ENCODE results near the gene PRKAR1A.
"Not testable (repeated sequence)": the region's sequence is repeated elsewhere in the genome, so short reads cannot be mapped to it uniquely, and the experiment has no call there.

PRKAR1A gene

DNA sequence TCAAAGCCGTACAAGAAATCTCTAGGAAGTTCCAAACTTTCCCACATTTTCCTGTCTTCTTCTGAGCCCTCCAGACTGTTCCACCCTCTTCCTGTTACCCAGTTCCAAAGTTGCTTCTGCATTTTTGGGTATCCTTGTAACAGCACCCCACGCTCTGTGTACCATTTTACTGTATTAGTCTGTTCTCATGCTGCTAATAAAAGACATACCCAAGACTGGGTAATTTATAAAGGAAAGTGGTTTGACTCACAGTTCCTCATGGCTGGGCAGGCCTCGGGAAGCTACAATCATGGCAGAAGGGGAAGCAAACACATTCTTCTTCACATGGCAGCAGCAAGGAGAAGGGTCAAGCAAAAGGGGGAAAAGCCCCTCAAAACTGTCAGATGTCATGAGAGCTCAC, 6.8 kb downstream of the PRKAR1A start:
- H3K4me3 ChIP-seq (ENCODE audit: insufficient read depth, low read depth, low read length); H3K4me1 ChIP-seq (ENCODE audit: control insufficient read depth, insufficient read depth, low read length); H3K9me3 ChIP-seq (ENCODE audit: control insufficient read depth, low read length); H3K27me3 ChIP-seq (ENCODE audit: control insufficient read depth, insufficient read depth, low read length, poor library complexity, severe bottlenecking); H3K27ac ChIP-seq (ENCODE audit: insufficient read depth, low read depth, low read length, poor library complexity, severe bottlenecking): not testable (repeated sequence)
- 91 to 95% methylated on average over 3 of the region's 3 CpGs for WGBS, 2 experiments
- H3K36me3 ChIP-seq (ENCODE audit: control insufficient read depth, insufficient read depth, low read length), result peaks cover 41% of the 10 kb centered on the region

DNA sequence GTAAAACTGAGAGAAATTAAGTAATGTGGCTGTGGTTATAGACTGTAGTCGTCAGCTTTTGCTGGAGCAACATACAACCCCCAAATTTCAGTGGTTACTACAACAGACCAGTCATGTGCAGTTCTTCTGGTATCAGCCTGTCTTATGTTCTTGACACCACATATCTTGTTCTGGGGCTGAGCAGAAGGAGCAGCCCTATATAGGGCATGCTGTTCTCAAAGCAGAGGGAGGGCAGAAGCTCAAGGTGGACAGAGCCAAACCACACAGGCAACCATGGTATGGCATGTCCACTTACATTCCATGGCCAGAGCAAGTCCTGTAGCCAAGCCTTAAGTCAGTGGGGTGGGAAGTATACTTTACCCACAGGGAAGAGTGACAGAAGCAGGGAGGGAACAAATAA, 7.7 kb downstream of the PRKAR1A start:
- no peaks in the 10 kb centered on the region for H3K9me3 ChIP-seq (ENCODE audit: control insufficient read depth, low read length)
- peaks cover 39% of the 10 kb centered on the region for H3K36me3 ChIP-seq (ENCODE audit: control insufficient read depth, insufficient read depth, low read length)

DNA sequence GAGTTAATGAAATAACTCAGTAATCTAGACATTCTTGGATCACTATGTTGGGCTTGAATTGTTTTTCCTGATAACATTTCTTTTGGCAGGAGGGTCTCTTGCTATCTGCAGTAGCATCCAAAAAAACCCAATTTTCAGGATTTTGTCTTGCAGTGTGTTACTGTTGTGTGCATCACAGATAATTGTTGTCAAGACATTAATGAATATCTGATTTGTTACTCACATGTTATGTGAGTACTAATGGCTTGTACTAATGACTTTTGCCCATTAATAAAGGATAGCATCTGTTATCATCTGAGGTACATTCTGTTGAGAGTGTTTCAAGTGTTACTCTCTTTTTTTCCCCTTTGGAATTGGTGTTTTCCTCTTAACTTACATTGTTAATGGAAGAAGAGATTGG, 10.0 kb downstream of the PRKAR1A start:
- H3K27me3 ChIP-seq (ENCODE audit: control insufficient read depth, insufficient read depth, low read length, poor library complexity, severe bottlenecking), result no peaks in the 10 kb centered on the region
- no peaks in the 10 kb centered on the region for H3K4me1 ChIP-seq (ENCODE audit: control insufficient read depth, insufficient read depth, low read length)
- no peaks in the 10 kb centered on the region for H3K9me3 ChIP-seq (ENCODE audit: control insufficient read depth, low read length)
- peaks cover 26% of the 10 kb centered on the region for H3K36me3 ChIP-seq (ENCODE audit: control insufficient read depth, insufficient read depth, low read length)
- no peak overlapping the region for H3K4me3 ChIP-seq (ENCODE audit: insufficient read depth, low read depth, low read length)
- no peak overlapping the region for H3K27ac ChIP-seq (ENCODE audit: insufficient read depth, low read depth, low read length, poor library complexity, severe bottlenecking)

More for the DNA sequence above, 7.7 kb downstream of the PRKAR1A start:
- Histone ChIP-seq H3K27ac (ENCODE audit: insufficient read depth, low read depth, low read length, poor library complexity, severe bottlenecking) (no peak overlapping the region), H3K4me1 (ENCODE audit: control insufficient read depth, insufficient read depth, low read length) (no peaks in the 10 kb centered on the region), H3K4me3 (ENCODE audit: insufficient read depth, low read depth, low read length) (no peak overlapping the region), H3K27me3 (ENCODE audit: control insufficient read depth, insufficient read depth, low read length, poor library complexity, severe bottlenecking) (no peaks in the 10 kb centered on the region)
- WGBS, 2 experiments, result 100% methylated on average over 1 of the region's 1 CpG

DNA sequence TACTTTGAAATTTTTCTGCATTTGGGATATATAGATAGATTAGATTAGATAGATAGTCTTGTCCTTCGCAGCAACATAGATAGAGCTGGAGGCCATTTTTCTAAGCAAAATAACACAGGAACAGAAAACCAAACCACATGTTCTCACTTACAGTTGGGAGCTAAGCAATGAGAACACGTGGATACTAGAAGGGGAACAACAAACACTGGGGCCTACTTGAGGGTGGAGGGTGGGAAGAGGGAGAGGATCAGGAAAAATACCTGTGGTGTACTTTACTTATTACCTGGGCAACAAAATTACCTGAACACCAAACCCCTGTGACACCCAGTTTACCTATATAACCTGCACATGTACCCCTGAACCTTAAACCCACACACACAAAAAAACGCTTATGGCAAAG, 14.3 kb downstream of the PRKAR1A start:
- H3K27me3 ChIP-seq (ENCODE audit: control insufficient read depth, insufficient read depth, low read length, poor library complexity, severe bottlenecking), result no peaks in the 10 kb centered on the region
- H3K9me3 ChIP-seq (ENCODE audit: control insufficient read depth, low read length), result no peaks in the 10 kb centered on the region
- no peaks in the 10 kb centered on the region for H3K4me1 ChIP-seq (ENCODE audit: control insufficient read depth, insufficient read depth, low read length)
- no peak overlapping the region for H3K4me3 ChIP-seq (ENCODE audit: insufficient read depth, low read depth, low read length)
- peaks cover 44% of the 10 kb centered on the region for H3K36me3 ChIP-seq (ENCODE audit: control insufficient read depth, insufficient read depth, low read length)
- H3K27ac ChIP-seq (ENCODE audit: insufficient read depth, low read depth, low read length, poor library complexity, severe bottlenecking), result no peak overlapping the region
- 85 to 100% methylated on average over 1 to 3 of the region's 3 CpGs for WGBS, 2 experiments

DNA sequence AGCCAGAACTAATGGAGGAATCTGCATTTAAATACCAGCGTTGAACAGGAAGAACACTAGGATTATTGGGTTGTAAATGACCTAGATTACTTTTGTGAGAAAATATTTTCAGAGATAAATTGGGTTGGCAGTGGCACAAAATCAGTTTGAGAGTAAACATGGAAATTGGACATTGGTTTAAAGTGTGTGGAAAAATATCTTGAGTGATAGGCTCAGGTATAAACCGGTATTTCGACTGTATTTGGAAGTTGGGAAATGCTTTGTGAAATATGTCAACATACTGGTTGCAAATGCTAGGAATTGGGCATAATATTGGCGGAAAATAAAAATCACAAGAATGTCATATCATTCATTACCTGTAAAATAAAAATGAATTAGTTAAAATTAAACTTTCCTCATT, 15.1 kb downstream of the PRKAR1A start:
- Histone ChIP-seq H3K4me3 (ENCODE audit: insufficient read depth, low read depth, low read length) (no peak overlapping the region), H3K27ac (ENCODE audit: insufficient read depth, low read depth, low read length, poor library complexity, severe bottlenecking) (no peak overlapping the region), H3K27me3 (ENCODE audit: control insufficient read depth, insufficient read depth, low read length, poor library complexity, severe bottlenecking) (no peaks in the 10 kb centered on the region), H3K9me3 (ENCODE audit: control insufficient read depth, low read length) (no peaks in the 10 kb centered on the region), H3K36me3 (ENCODE audit: control insufficient read depth, insufficient read depth, low read length) (peaks cover 44% of the 10 kb centered on the region), H3K4me1 (ENCODE audit: control insufficient read depth, insufficient read depth, low read length) (no peaks in the 10 kb centered on the region)
- WGBS, 2 experiments, result 95% methylated on average over 3 of the region's 4 CpGs

DNA sequence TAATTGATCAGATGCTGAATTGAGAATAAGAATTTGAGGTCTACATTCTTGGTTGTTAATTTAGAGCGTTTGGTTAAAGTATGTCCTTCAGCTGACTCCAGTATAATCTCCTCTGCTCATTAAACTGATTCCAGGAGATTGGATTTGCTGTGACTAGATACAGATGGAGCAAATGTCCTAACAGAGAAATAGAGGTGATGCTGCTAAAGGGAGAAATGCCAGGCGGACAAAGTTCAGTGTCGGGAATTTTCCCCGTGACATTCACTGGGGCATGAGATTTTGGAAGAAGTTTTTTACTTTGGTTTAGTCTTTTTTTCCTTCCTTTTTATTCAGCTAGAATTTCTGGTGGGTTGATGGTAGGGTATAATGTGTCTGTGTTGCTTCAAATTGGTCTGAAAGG, 19.0 kb downstream of the PRKAR1A start:
- H3K27ac ChIP-seq (ENCODE audit: insufficient read depth, low read depth, low read length, poor library complexity, severe bottlenecking), result no peak overlapping the region
- 94 to 97% methylated on average over 4 of the region's 4 CpGs for WGBS, 2 experiments
- H3K4me3 ChIP-seq (ENCODE audit: insufficient read depth, low read depth, low read length), result no peak overlapping the region
- no peaks in the 10 kb centered on the region for H3K4me1 ChIP-seq (ENCODE audit: control insufficient read depth, insufficient read depth, low read length)
- H3K36me3 ChIP-seq (ENCODE audit: control insufficient read depth, insufficient read depth, low read length), result peaks cover 42% of the 10 kb centered on the region
- no peaks in the 10 kb centered on the region for H3K27me3 ChIP-seq (ENCODE audit: control insufficient read depth, insufficient read depth, low read length, poor library complexity, severe bottlenecking)
- no peaks in the 10 kb centered on the region for H3K9me3 ChIP-seq (ENCODE audit: control insufficient read depth, low read length)

DNA sequence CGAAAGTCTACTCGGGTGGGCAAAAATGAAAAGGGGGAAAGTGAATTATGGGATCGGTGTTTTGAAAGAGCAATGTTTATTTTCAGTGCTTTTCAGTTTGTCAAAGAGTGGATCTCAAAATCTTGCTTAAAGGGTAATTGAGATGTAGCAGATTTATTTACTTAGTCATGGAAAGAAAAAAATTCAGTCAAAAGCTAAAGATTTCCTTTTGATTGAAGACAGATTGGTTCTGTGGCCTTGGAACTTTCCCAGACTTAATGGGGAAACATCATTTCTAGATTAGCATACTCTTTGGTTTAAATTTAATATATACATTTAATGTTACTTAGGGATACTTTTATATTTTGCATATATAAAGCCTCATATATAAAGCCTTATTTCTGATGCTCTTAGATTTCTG, 20.6 kb downstream of the PRKAR1A start:
- Histone ChIP-seq H3K27me3 (ENCODE audit: control insufficient read depth, insufficient read depth, low read length, poor library complexity, severe bottlenecking) (no peaks in the 10 kb centered on the region), H3K4me3 (ENCODE audit: insufficient read depth, low read depth, low read length) (no peak overlapping the region), H3K4me1 (ENCODE audit: control insufficient read depth, insufficient read depth, low read length) (no peaks in the 10 kb centered on the region), H3K36me3 (ENCODE audit: control insufficient read depth, insufficient read depth, low read length) (peaks cover 30% of the 10 kb centered on the region), H3K9me3 (ENCODE audit: control insufficient read depth, low read length) (no peaks in the 10 kb centered on the region), H3K27ac (ENCODE audit: insufficient read depth, low read depth, low read length, poor library complexity, severe bottlenecking) (no peak overlapping the region)
- WGBS, 2 experiments, result 83 to 89% methylated on average over 3 of the region's 3 CpGs

DNA sequence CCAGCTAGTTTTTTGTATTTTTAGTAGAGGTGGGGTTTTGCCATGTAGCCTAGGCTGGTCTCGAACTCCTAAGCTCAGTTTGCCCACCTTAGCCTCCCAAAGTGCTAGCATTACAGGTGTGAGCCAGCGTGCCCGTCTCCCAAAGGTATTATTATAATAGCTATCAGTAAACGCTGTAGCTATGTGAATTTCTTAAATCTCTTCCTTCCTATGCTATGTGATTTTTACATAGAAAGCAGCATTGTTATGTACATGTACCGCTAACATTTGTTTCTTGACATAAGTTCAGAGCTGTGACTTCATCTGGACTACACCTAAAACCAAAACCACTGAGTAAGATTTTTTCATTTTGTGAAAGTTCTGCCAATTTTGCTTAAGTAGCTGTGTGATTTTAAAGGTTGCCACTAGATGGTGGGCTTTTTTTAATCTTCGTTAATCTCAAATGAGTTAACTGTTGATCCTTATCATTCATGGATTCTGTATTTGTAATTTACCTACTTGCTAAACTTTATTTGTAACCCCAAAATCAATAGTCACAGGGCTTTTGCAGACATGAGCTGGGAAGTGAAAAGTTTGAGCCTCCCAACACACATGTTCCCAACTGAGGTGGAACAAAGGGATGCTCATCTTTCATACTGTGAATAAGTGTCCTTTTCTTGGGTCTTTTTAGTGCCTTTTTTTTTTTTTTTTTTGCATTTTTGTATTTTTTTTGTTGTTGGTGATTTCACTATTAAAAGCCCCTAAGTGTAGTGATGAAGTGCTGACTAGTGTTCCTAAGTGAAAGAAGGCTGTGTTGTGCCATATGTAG, 21.9 kb downstream of the PRKAR1A start:
- peaks cover 29% of the 10 kb centered on the region for H3K36me3 ChIP-seq (ENCODE audit: control insufficient read depth, insufficient read depth, low read length)
- H3K27me3 ChIP-seq (ENCODE audit: control insufficient read depth, insufficient read depth, low read length, poor library complexity, severe bottlenecking), result no peaks in the 10 kb centered on the region
- no peaks in the 10 kb centered on the region for H3K9me3 ChIP-seq (ENCODE audit: control insufficient read depth, low read length)
- no peak overlapping the region for H3K27ac ChIP-seq (ENCODE audit: insufficient read depth, low read depth, low read length, poor library complexity, severe bottlenecking)
- H3K4me1 ChIP-seq (ENCODE audit: control insufficient read depth, insufficient read depth, low read length), result no peaks in the 10 kb centered on the region
- no peak overlapping the region for H3K4me3 ChIP-seq (ENCODE audit: insufficient read depth, low read depth, low read length)
- 93 to 96% methylated on average over 5 to 6 of the region's 6 CpGs for WGBS, 2 experiments

DNA sequence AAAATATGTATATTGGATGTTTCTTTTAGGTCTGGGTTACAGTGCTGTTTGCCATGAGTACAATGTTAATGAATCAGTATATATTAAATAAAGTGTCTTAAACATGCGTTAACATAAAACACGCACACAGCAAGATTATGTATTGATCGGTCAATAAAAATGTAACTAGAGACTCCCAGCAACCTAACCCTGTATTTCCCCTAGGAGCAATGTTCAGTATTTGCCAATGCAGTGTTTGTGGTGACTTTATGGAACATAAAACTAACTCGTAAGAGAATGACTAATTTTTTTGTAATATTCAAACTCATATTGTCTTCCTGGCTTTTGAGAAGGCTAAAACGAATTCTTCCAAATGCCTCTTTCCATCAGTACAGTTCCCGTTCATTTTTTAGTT, 22.5 kb downstream of the PRKAR1A start:
- Histone ChIP-seq H3K27me3 (ENCODE audit: control insufficient read depth, insufficient read depth, low read length, poor library complexity, severe bottlenecking) (no peaks in the 10 kb centered on the region), H3K9me3 (ENCODE audit: control insufficient read depth, low read length) (no peaks in the 10 kb centered on the region), H3K4me1 (ENCODE audit: control insufficient read depth, insufficient read depth, low read length) (no peaks in the 10 kb centered on the region), H3K4me3 (ENCODE audit: insufficient read depth, low read depth, low read length) (no peak overlapping the region), H3K36me3 (ENCODE audit: control insufficient read depth, insufficient read depth, low read length) (peaks cover 23% of the 10 kb centered on the region), H3K27ac (ENCODE audit: insufficient read depth, low read depth, low read length, poor library complexity, severe bottlenecking) (no peak overlapping the region)
- 95 to 98% methylated on average over 6 of the region's 6 CpGs for WGBS, 2 experiments

DNA sequence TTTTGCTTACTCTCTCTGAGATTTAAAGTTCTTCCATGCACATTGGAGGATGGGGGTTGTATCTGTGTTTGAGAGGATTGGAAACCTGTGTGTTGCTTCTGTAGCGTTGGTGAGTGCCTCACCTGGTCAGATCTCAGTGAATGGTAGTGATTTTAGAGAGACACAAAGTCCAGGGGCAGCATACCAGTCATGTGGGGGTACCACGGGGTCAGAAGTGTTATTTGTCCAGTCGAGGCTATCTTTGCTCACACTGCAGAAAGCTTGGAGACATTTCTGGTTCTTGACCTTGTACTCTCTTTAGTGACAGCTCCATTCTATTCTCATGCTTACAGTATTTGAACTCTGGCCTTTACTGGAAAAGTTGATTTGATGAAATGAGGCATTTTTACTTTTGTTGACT, 23.7 kb downstream of the PRKAR1A start:
- peaks cover 10% of the 10 kb centered on the region for H3K36me3 ChIP-seq (ENCODE audit: control insufficient read depth, insufficient read depth, low read length)
- WGBS, 2 experiments, result 93 to 95% methylated on average over 3 of the region's 3 CpGs
- no peak overlapping the region for H3K27ac ChIP-seq (ENCODE audit: insufficient read depth, low read depth, low read length, poor library complexity, severe bottlenecking)

More for the DNA sequence above, 23.7 kb downstream of the PRKAR1A start:
- Histone ChIP-seq H3K9me3 (ENCODE audit: control insufficient read depth, low read length) (no peaks in the 10 kb centered on the region), H3K27me3 (ENCODE audit: control insufficient read depth, insufficient read depth, low read length, poor library complexity, severe bottlenecking) (no peaks in the 10 kb centered on the region), H3K4me1 (ENCODE audit: control insufficient read depth, insufficient read depth, low read length) (no peaks in the 10 kb centered on the region), H3K4me3 (ENCODE audit: insufficient read depth, low read depth, low read length) (no peak overlapping the region)

All from ectodermal cell (in vitro differentiated cells).